Stimulated activated naive CD4-positive, alpha-beta T cell treated with Interleukin-2 at 50 U/mL for 16 hours (primary cell): ENCODE measurements around the gene SMS.
"Not testable (repeated sequence)": the region's sequence is repeated elsewhere in the genome, so short reads cannot be mapped to it uniquely, and the experiment has no call there.

Experiments used
- DNase-seq: peaks from one replicate; lab custom pipeline; 2025; lab: John Stamatoyannopoulos, UW

SMS gene

DNA sequence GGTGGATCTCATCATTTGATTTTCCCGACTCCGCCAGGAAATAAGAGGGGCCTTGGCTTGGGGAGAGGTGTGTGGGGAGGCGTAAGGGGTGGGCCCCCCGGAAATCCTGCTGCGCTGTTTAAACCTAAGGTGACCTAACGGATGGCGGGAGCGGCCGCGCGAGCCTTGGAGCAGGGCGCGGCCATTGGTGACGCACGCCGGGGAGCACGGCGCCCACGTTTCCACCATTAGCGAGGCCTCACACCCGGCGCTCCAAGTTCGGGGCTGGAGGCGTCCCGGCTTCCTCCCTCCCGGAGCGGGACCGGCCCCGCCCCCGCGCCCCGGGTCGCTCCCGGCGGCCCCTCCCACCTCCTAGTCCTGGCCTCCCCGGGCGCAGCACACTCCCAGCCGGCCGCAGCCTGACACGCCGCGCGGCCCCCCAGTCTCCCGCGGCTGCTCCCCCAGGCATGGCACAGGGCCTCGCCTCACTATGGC lies at the start of gene SMS:
Gene SMS (plus strand): TSS at position 354 of the 474 bp plus-strand sequence. CDS start 116 bp downstream, at position 470.
- DNase-seq = peak; percentile 35

DNA sequence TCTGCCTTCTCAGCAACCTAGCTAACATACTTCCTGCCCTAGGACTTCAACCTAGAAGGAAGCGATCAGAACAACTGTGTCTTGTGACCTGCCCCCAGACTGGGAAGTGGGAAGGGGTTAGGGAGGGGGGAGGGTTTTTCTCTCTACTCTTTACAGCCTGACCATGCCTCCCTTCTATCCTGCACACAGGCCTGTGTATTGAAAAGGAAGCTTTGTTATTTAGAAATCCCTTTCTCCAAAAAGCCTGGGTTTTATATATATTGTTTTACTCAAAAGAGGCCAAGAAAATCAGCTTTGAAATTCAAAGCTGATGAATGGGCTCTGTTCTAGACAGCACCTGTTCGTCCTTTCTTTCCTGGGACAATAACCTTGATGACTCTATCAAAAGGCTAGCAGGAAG lies 35.2 kb upstream of the SMS start:
- no peak for DNase-seq

DNA sequence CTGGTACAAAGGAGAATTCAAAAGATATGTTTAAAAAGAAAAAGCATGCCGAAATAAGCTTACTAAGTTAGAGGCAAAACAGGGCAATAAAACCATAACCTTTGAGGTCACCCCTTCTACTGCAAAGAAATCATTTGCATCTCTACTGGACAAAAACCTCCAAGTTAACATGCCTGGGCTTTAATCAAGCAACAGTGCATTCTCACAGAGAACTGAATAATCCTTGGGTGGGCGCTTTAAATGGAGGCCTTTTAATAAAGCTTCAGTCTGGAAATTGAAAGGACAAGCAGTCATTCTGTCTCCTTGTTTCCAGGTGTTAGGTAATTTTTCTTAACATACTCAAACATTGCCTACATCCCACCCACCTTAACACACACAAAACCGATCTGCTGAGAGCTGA lies 34.6 kb upstream of the SMS start:
- no peak for DNase-seq

DNA sequence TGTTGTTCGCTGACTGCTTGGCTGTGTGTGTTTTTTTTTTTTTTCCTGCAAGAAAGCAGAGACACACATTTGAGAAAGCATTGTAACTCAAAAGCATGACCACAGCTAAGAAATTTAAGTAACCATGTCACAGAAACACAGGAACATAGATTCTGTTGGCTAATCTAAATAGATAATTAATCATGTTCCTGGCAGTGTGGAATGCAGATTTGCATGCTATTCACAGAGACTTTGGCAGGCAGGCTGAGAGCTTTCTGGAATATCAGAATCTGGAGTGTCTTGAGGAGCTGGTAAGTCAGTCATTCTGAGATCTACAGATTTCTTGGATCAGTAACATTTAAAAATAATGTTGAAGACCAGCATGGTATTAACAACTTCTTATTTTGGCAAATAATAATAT lies 33.2 kb upstream of the SMS start:
- no peak for DNase-seq

DNA sequence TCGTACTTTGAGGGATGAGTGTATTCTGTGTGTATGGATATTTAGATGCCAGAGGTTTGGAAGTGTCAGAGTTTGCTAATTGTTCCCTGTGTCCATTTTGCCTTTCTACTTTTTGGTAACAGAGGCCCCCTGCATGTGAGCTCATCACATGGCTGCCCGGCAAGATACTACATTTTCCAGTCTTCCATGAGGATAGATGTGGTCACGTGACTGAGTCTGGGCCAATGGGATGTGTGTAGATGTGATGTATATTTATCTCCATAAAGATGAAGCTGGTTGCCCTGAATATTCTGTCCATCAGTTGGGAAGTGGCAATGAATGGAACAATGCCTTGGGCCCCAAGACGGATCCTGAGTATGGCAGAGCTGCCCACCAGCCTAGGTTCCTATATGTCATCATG lies 29.0 kb upstream of the SMS start:
- DNase-seq = no peak

DNA sequence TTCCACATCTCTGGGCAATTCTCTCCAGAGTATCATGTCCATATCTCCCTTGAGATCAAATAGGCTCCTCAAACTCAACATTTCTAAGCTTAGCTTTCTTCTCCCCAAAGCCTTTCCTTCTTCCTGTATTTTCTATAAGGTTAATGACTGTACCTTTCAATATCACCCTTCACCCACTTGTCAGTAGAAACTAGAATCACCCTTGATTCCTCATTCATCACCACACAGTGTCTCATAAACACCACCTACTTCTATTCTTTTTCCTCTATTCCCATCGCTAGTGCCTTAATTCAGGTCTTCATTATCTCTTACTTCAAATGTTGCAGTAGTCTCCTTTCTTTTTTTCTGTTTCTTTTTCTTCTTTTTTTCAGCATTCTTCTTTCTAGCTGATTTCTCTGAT lies 28.3 kb upstream of the SMS start:
- DNase-seq = no peak

DNA sequence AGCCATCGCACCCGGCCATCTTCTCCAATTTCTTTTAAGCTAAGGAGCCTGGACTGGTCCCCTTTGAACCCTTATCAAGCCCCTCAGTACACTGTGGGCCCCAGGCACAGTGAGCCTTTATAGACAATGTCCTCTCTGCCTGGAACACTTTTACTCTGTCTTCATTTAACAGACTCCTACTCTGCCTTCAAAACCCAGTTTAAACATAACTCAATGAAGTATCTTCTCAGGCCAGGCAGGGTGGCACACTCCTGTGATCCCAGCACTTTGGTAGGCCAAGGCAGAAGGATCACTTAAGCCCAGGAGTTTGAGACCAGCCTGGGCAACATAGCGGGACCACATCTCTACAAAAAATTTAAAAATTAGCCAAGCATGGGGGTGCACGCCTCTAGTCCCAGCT lies 27.5 kb upstream of the SMS start:
- DNase-seq = no peak

DNA sequence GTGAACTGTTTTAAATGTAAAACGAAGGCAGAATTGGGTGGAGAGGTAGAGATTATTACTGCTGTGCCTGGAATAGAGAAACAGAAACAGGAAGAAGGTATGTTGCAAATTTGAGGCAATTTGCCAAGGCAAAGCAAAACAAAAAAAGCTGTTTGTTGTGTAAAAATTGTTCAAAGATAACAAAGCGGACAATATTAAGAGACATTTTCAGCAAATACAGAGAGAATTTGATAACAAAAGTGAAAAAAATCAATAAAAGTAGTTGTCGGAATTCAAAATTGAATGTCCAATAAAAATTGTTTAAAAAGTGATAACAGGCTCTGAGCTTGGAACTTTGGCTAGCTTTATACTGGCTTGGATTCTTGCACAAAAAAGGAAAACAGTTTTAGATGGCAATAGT lies 14.4 kb upstream of the SMS start:
- DNase-seq = no peak

DNA sequence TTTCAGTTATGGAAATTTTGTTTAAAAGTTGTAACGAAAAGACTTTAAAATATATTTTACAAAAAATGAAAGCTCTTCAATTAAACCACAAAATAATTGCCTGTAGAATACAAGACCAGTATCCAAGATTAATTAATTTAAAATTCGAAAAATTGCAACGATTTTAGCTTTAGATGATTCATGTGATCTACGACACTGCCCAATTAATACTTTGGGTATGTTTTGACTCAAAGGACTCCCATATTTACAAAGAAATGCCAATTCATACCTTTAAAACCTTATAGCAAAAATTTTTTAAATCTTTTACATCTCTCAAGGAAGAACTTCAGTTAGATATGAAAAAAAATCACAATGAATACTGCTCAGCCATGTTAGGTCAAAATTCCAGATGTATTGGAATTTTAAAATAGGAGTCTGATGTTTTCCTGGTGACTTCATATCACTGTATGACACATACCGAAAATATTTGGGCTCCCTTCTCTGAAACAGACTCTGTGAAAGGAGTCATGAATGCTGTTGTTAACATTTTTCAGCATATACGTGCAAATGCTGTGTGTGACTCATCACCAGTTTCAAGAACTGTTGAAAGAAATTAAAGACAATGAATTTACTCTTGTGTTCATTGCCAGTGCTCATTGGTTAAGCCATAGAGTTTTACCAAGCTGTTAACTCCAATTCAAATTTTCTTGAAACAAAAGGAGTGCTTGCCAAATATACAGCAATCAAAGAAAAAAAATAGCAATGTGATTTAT lies 13.8 kb upstream of the SMS start:
- no peak for DNase-seq

DNA sequence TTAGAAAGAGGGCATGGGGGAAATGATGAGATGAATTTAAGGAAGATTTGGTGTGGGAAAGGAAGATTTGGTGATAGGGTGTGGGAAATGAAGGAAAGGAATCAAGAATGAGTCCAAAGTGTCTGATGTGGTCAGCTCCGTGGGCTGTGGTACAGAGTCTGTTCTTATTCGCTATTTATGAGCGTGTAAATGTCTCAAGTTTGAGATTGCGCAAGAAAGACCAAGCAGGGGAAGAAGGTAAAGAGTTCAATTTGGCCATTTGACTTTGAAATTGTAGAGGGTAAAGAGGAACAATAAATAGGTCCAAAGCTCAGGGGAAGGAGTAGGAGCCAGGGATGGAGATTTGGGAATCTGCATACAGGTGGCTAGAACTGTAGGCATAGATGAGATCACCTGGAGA lies 11.3 kb upstream of the SMS start:
- DNase-seq = no peak

DNA sequence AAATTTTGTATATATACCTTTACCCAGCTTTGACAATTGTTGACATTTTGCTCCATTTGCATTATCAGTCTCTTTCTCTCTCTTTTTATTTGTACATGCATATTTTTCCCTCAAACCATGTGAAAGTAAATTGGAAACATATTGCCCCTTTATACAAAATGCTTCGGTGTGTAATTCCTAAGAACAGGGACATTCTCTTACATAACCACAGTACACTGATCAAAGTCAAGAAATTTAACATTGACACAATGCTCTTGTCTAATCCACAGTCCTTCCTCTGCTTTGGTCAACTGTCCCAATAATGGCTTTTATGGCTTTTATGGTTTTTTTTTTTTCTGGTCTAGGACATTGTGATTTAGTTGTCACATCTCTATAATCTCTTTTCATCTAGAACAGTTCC lies 9.5 kb upstream of the SMS start:
- DNase-seq = no peak

DNA sequence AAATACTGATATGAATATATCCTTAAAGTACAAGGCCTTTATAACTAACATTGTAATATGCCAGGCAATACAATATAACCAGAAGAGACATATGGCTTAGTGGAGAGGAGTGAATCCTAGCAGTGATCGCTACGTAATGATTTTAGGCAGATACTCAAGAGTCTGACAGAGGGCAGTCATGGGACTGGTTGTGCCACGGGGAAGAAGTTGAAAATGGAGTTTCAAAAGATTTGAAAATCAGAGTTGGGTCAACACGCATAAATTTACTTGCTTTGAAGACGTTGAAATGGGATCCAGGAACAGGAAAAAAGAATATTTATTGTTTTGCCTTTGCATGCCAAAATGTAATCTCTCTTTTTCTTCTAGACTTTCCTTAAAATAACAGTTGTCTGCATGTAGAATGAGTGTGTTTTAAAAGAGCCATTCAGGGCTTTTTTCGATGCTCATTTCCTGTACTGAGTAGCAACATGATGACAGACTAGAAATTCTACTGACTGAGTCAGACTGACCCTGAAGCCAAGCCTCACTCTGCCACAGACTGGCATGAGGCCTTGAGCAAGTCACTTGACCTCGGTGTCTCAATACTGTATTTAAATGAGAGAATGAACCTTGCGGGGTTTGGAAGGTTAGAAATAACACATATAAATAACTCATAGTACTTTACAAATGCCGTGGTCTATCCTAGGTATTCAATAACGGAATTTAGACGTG lies 8.1 kb upstream of the SMS start:
- no peak for DNase-seq

DNA sequence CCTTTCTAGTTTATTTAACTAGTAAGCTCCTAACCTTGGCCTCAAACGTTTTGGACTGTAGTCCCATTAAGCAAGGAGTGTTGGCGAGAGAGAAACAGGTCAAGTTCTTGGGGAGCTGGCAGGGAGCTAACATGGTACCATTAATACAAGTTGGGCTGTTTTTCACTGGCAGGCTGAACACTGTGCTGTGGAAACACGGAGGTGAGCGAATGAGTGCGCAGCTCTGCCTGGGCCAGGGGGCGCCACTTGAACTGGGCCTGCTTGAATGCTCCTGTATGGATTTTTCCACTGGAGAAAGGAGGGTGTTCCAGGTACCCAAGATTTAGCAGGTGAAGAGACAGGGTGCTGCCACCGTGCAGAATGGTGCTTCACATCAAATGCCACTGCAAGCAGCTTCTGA lies 7.4 kb upstream of the SMS start:
- no peak for DNase-seq

DNA sequence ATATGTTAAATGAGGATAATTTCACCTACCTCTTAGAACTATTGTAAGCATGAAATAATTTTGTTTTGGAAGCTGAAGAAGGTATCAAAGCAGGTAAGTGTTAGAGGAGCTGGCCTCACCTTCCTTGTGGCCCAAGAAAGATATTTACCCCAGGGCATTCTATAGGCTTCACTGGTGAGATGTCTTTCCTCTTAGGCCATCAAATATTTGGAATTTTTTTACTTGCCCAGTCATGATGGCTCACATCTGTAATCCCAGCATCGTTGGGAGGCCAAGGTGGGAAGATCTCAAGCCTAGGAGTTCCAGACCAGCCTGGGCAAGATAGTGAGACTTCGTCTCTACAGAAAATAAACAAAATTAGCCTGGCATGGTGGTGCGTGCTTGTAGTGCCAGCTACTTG lies 6.1 kb upstream of the SMS start:
- DNase-seq = no peak

DNA sequence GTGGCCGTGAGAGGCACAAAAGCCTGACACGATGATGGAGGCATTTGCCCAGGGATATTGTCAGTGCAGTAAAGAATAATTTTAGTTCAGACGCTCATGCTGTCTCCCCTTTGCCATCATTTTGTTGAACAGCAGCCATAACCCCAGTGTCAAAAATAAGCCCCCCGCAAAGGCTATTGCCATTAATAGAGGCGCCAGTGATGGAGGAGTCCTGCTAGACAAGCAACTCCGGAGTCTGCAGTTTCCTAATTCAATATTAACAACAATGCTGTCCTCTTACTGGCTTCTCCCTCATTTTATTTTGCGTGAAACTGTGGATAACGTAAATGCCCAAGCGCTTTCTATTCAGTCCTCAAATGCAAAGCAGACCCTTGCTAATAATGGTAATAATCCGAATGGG lies 603 bp upstream of the SMS start:
- no peak for DNase-seq

DNA sequence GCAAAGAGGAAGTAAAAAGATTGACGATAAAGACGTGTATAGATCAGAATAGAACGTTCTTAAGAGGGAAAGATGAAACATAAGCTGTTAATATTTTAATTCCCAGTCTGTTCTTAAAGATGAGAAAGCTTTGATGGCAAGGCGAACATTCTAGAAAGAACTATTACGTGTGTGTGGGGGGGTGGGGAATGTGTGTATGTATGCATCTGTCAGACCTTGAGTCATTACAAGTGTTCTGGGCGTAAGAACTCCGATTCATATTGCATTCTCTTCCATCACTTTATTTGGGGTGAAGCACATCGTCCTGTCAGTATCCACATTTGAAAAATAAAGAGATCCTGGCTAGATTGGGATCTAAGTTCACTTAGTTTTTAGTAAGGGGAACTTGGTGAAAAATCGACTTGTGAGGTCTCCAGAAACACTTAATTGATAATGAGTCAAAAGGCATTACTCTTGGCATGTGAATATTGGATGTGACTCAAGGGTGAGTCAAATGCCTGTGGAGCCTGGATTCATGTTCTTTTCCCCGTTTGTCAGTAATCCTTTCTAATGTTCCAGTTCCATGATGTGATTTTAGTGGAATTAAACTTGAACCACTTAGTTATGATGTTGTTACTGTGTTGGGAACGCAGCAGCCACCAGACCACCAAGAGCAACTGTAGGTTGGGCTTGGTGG lies 3.1 kb downstream of the SMS start:
- DNase-seq = no peak

DNA sequence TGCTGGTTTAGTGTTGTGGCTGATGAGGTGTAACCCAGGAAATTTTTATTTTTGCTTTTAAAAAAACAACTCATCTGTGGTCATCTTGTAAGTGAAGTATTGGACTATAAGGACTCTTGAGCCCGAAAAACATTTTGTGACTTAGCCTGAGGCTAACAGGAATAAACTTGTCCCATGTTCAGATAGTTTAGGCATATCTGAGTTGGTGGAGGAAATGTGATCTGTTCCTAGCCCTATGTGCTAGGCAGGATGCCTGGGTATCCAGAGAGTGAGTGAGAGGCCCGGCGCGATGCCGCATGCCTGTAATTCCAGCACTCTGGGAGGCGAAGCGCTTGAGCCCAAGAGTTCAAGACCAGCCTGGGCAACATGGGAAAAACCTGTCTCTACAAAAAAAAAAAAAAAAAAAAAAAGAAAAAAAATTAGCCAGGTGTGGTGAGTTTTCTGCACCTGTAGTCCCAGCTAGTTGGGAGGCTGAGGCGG lies 3.7 kb downstream of the SMS start:
- DNase-seq = no peak

DNA sequence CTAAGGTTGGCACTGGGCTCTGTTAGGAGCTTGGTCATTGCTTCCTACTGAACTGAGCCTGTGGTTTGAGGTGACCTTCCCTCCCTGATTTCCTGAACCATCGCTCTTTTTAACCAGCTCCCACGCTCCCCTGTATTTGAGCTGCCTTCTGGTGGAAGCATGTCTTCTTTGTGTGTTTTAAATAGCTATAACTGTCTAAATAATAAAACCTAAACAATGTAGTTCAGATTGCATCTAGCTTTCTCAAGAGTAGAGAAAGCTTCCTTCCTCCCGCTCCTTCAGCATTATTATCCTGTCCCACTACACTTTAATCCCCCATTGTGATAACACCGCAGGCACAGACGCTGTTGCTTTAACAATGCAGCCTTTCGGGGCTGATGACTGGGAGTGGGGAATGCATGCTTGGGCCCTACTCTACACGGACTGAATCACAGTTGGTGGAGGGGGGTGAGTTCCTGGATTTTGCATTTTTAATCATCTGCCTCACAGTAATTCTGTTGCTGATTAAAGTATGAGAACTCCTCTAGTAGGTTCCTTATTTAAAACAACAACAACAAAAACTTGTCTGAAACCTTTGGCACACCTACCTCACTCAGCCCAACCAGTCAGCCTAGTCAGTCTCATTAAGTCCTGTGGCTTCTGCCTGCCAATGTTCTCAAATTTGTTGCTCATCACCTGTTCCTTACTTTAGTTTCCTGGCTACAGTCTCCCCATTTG lies 6.6 kb downstream of the SMS start:
- DNase-seq = no peak

DNA sequence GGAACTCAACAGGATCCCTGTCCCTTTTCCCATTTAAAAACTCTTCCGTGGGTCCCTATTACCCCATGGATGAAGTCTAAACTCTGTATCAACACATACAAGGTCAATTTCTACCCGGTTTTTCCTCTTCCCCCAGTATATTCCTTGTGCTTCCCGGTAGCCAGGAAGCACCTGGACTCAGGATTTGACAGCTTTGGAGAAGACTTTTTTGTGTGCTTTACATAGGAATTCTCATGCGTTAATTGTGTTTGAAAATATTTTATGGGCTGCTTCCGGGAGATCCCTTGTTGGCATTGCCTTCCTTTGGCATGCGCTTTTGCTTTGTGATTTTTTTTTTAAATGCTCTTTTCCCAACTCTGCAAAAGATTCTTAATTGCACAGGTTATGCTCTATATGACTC lies 7.2 kb downstream of the SMS start:
- DNase-seq = no peak

DNA sequence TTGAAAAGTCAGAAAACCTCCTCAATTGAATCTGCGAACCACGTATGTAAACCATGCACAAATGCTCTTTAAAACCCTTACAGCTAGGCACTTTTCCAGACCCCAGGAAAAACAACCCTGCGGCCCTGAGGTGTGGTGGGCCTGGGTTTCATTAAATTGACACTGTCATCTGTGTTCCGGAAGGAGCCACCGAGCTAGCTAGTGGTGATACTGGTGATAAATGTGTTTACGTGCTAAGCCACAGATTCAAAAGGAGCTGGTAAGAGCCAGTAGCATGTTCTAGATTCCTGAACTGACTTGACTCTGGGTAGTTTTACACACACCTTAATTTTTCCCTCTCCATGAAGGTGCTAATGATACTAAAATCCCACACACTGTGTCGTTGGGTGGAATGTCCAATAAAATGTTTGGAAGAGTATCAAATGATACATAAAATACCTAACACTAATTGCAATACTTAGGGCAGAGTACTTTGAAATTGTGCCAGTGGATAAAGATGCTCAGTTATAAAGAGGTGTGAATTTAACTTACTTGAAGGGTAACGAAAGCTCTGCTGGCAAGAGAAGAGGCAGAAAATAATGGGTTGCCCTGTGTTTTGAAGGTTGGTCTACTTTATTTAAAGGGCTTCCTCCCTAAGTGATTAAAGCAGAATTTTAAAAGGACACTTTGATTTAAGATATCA lies 8.5 kb downstream of the SMS start:
- DNase-seq = no peak

DNA sequence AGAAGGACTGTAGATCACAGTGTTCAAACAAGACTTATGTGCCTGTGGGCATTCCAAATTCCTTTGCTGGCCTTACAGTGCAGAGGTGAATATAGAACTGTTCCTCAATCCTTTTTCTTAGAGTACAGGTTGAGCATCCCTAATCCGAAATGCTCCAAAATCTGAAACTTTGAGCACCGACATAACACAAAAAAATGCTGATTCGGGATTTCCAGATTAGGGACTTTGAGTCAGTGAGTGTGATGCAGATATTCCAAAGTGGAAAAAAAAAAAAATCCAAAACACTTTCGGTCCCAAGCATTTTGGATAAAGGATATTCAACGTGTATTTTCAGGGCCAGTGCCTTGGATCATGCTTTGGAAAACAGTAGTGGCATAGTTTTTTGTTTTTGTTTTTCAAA lies 9.2 kb downstream of the SMS start:
- no peak for DNase-seq

DNA sequence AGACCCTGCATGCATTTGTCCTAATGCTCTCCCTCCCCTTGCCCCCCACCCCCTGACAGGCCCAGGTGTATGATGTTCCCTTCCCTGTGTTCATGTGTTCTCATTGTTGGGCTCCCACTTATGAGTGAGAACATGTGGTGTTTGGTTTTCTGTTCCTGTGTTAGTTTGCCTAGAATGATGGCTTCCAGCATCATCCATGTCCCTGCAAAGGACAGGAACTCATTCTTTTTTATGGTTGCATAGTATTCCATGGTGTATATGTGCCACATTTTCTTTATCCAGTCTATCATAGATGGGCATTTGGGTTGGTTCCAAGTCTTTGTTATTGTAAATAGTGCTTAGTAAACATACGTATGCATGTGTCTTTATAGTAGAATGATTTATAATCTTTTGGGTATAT lies 10.0 kb downstream of the SMS start:
- DNase-seq = not testable (repeated sequence)
